Measurements from ENCODE around the gene PLA2G6. TPM values are rescaled to one million over a fixed set of nuclear protein-coding genes. Genes with fewer than 3 reads are reported as not detected.
"Not testable (repeated sequence)": the region's sequence is repeated elsewhere in the genome, so short reads cannot be mapped to it uniquely, and the experiment has no call there.

Gene PLA2G6
- total RNA-seq, 2 donors from 2014 or later, result 60.6 to 60.7 TPM

DNA sequence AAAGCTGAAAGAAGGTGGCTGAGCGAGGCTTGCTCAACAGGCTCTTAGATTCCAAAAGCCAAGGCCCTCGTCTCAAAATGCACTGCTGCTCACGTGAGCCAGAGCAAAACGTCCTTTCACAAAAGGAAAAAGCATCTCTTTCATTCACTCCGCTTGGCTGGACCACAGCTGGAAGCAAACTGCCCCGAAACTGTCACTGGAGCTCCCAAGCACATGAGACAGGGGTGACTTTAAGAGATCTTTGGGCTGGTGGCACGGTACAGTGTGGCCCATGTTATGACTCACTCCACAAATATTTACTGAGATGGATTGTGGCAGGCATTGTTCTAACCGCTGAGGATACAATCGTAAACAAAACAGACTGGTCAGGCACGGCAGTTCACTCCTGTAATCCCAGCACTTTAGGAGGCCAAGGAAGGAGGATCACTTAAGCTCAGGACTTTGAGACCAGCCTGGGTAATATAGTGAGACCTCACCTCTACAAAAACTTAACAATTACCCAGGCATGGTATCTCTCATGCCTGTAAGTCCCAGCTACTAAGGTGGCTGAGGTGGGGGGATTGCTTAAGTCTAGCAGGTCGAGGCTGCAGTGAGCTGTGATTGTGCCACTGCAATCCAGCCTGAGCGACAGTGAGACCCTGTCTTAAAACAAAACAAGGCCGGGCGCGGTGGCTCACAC, 3.6 kb downstream of the PLA2G6 start:
- peak; percentile 75 for DNase-seq
- H3K4me1 ChIP-seq (ENCODE audit: control insufficient read depth, insufficient read depth, low read length), result peaks cover 8% of the 10 kb centered on the region
- no peaks in the 10 kb centered on the region for H3K27me3 Mint-ChIP-seq (ENCODE audit: insufficient read depth)
- H3K9ac ChIP-seq (ENCODE audit: extremely low read depth, low read length, poor library complexity, severe bottlenecking), result no peak overlapping the region
- TF ChIP-seq, protein P1, sequence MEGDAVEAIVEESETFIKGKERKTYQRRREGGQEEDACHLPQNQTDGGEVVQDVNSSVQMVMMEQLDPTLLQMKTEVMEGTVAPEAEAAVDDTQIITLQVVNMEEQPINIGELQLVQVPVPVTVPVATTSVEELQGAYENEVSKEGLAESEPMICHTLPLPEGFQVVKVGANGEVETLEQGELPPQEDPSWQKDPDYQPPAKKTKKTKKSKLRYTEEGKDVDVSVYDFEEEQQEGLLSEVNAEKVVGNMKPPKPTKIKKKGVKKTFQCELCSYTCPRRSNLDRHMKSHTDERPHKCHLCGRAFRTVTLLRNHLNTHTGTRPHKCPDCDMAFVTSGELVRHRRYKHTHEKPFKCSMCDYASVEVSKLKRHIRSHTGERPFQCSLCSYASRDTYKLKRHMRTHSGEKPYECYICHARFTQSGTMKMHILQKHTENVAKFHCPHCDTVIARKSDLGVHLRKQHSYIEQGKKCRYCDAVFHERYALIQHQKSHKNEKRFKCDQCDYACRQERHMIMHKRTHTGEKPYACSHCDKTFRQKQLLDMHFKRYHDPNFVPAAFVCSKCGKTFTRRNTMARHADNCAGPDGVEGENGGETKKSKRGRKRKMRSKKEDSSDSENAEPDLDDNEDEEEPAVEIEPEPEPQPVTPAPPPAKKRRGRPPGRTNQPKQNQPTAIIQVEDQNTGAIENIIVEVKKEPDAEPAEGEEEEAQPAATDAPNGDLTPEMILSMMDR (conservative IDR thresholded peaks at IDR 0.05), result no peak
- peak overlapping the region; percentile 88 for H3K27ac Mint-ChIP-seq
- no peak overlapping the region for H3K4me3 ChIP-seq (ENCODE audit: low read length)
- peaks cover 6% of the 10 kb centered on the region for H3K36me3 Mint-ChIP-seq (ENCODE audit: low read depth)
- no peaks in the 10 kb centered on the region for H3K36me3 ChIP-seq (ENCODE audit: control insufficient read depth, insufficient read depth, low read length)
- H3K4me3 Mint-ChIP-seq, result no peak overlapping the region
- peak overlapping the region; percentile 65 for H3K27ac ChIP-seq (ENCODE audit: low read depth, low read length)
- H3K9me3 Mint-ChIP-seq, result no peaks in the 10 kb centered on the region
- H3K4me1 Mint-ChIP-seq, result peaks cover 31% of the 10 kb centered on the region
- H3K9me3 ChIP-seq (ENCODE audit: control insufficient read depth, low read length), result no peaks in the 10 kb centered on the region
- WGBS, 2 experiments (ENCODE audit: insufficient coverage in 1 of 2, insufficient read length in 1 of 2), result 59 to 72% methylated on average over 14 to 15 of the region's 15 CpGs
- H3K27me3 ChIP-seq (ENCODE audit: control insufficient read depth, insufficient read depth, low read length, poor library complexity, severe bottlenecking), result no peaks in the 10 kb centered on the region

- not testable (repeated sequence) for H3K36me3 Mint-ChIP-seq (ENCODE audit: low read depth); H3K27me3 ChIP-seq (ENCODE audit: control insufficient read depth, insufficient read depth, low read length, poor library complexity, severe bottlenecking); H3K4me3 Mint-ChIP-seq; H3K9me3 Mint-ChIP-seq; H3K36me3 ChIP-seq (ENCODE audit: control insufficient read depth, insufficient read depth, low read length); H3K4me1 ChIP-seq (ENCODE audit: control insufficient read depth, insufficient read depth, low read length); H3K9me3 ChIP-seq (ENCODE audit: control insufficient read depth, low read length); H3K27me3 Mint-ChIP-seq (ENCODE audit: insufficient read depth); H3K4me3 ChIP-seq (ENCODE audit: low read length); DNase-seq; H3K9ac ChIP-seq (ENCODE audit: extremely low read depth, low read length, poor library complexity, severe bottlenecking)
- H3K27ac ChIP-seq (ENCODE audit: low read depth, low read length), result peak overlapping the region; percentile 65
- Mint-ChIP-seq H3K27ac (peak overlapping the region; percentile 88), H3K4me1 (peaks cover 32% of the 10 kb centered on the region)
- WGBS, 2 experiments (ENCODE audit: insufficient coverage in 1 of 2, insufficient read length in 1 of 2), result 88 to 94% methylated on average over 9 of the region's 9 CpGs
Observed at GRCh38 chr22:38177571-38177925, 4.1 kb downstream of the PLA2G6 start.

GRCh38 chr22:38177044-38177443, 4.6 kb downstream of the PLA2G6 start:
- H3K27ac Mint-ChIP-seq, result peak overlapping the region; percentile 61
- peaks cover 31% of the 10 kb centered on the region for H3K4me1 Mint-ChIP-seq
- TF ChIP-seq, protein P1 (conservative IDR thresholded peaks at IDR 0.05), result no peak
- Histone ChIP-seq H3K9ac (ENCODE audit: extremely low read depth, low read length, poor library complexity, severe bottlenecking) (no peak overlapping the region), H3K27me3 (ENCODE audit: control insufficient read depth, insufficient read depth, low read length, poor library complexity, severe bottlenecking) (no peaks in the 10 kb centered on the region), H3K4me3 (ENCODE audit: low read length) (no peak overlapping the region), H3K4me1 (ENCODE audit: control insufficient read depth, insufficient read depth, low read length) (peaks cover 7% of the 10 kb centered on the region), H3K27ac (ENCODE audit: low read depth, low read length) (no peak overlapping the region), H3K36me3 (ENCODE audit: control insufficient read depth, insufficient read depth, low read length) (no peaks in the 10 kb centered on the region), H3K9me3 (ENCODE audit: control insufficient read depth, low read length) (no peaks in the 10 kb centered on the region)
- peaks cover 6% of the 10 kb centered on the region for H3K36me3 Mint-ChIP-seq (ENCODE audit: low read depth)
- no peaks in the 10 kb centered on the region for H3K27me3 Mint-ChIP-seq (ENCODE audit: insufficient read depth)
- 80 to 93% methylated on average over 1 to 4 of the region's 4 CpGs for WGBS, 2 experiments (ENCODE audit: insufficient coverage in 1 of 2, insufficient read length in 1 of 2)
- H3K4me3 Mint-ChIP-seq, result no peak overlapping the region
- no peaks in the 10 kb centered on the region for H3K9me3 Mint-ChIP-seq
- no peak for DNase-seq
